NCI-H1105 (cell line): ENCODE results near the gene LCN6.
"Not testable (repeated sequence)": the region's sequence is repeated elsewhere in the genome, so short reads cannot be mapped to it uniquely, and the experiment has no call there.

Source experiments
- DNase-seq: peaks from one replicate; lab custom pipeline; 2025; lab: John Stamatoyannopoulos, UW

LCN6 gene

GRCh38 chr9:136724772-136725171 lies 23.6 kb downstream of the LCN6 start:
- no peak for DNase-seq

DNA sequence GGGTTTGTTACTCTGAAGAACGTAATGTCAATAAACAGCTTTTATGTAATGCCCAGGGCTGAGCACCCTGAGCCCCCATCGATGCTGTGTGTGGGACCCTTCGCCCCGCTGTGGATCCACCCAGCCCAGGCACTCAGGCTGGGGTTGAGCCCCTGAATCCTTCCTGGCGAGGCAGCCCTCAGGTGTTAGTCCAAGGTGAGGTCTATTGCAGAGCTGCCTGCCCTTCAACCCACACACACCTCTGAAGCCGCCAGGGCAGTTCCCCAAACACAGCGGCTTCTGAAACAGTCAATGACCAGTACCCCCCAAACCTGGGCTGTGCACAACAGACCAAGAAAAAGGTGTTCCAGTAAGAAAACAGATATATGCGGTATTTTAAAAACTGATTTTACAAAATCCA lies 24.3 kb downstream of the LCN6 start:
- no peak for DNase-seq

DNA sequence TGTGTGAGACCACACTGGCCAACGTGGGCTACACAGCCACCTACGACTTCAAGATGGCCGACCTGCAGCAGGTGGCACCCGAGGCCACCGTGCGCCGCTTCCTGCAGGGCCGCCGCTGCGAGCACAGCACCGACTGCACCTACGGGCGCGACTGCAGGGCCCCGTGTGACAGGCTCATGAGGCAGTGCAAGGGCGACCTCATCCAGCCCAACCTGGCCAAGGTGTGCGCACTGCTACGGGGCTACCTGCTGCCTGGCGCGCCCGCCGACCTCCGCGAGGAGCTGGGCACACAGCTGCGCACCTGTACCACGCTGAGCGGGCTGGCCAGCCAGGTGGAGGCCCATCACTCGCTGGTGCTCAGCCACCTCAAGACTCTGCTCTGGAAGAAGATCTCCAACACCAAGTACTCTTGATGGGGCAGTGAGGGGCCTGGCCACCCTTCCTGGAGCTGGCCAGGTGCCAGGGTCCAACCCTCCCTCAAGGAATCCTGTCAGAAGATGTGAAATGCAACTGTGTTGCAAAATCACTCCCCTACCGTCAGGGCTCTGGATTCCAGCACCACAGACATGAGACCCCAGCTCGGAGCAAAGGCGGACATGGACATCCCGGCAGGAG lies 24.9 kb downstream of the LCN6 start:
- no peak for DNase-seq

DNA sequence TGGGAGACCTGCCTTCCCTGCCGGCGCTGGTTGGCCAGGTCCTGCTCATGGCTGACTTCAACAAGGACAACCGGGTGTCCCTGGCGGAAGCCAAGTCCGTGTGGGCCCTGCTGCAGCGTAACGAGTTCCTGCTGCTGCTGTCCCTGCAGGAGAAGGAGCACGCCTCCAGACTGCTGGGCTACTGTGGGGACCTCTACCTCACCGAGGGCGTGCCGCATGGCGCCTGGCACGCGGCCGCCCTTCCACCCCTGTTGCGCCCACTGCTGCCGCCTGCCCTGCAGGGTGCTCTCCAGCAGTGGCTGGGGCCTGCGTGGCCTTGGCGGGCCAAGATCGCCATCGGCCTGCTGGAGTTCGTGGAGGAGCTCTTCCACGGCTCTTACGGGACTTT lies 25.4 kb downstream of the LCN6 start:
- DNase-seq, result no peak

GRCh38 chr9:136722093-136722968 lies 26.0 kb downstream of the LCN6 start:
- DNase-seq, result no peak

DNA sequence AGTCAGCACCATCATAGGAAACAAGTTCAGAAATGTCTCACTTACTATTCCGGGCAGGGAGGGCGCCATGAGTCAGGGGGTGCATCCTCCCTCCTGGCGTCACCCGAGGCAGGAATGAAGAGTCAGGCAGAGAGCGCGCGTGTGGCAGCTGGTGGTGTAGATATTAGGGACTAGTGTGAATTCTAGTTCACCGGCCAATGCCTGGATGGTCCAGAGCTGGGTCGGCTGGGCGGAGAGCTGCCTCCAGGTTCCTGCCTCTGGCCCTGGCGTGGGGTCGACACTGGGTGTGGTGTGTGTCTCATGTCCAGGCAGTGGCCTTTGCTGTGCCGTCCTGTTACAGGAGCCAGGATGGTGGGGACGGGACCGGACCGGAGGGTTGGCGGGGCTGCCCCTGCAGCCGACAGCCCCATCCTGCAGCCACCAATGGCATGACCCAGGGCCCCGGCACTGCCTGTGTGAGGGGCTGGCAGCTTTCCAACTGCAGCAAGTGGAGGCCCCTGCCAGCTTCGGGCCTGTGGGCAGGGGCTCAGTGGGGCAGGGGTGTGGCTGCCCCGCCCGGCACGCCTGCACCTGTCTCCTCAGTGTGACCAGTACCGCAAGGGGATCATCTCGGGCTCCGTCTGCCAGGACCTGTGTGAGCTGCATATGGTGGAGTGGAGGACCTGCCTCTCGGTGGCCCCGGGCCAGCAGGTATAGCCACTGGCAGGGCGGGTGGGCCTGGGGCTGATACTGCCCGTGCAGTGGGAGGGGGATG lies 26.8 kb downstream of the LCN6 start:
- no peak for DNase-seq

- DNase-seq, result no peak
Measured at GRCh38 chr9:136720898-136721338, 27.4 kb downstream of the LCN6 start.

- DNase-seq, result no peak
Measured at GRCh38 chr9:136720251-136720897, 28.0 kb downstream of the LCN6 start.

GRCh38 chr9:136719195-136719880 lies 29.0 kb downstream of the LCN6 start:
- DNase-seq, result no peak

DNA sequence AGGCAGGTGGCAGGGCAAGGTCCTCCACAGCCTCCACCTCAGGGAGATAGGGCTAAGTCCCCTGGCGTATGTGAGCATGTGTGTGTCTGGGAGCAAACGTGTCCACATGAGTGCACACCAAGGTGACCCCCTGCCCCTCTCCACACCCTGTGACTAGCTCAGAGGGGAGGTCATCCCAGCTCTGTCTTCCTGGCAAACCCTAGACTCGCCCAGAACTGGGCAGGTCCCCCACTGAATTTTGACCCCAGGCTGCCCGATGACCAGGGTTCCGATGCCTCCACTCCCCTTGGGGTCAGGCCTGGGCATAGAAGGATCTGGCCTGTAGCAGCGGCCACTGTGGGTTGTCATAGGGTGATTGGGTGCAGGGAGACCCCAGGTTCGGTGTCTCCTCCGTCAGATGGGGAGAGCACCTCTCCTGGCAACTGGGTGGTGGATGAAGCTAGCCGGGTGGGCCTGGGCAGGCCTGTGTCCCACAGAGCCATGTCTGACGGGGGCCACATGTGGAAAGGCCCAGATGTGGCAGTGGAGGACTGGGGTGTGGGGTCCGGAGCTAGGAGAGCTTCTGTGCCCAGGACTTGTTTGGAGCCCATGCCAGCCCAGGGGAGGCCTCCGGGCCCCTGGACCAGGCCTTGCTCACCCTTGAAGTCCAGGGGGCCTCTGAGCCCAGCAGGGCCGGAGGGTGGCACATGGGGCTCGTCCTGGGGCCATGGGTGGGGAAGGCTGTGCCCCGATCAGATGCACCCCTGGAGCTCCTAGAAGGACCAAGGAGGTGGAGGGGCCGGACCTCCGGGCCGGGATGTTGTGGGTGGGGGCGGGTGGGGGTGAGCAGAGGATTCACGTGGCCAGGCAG lies 29.8 kb downstream of the LCN6 start:
- DNase-seq, result no peak

- no peak for DNase-seq
Measured at GRCh38 chr9:136717399-136717798, 30.9 kb downstream of the LCN6 start.

DNA sequence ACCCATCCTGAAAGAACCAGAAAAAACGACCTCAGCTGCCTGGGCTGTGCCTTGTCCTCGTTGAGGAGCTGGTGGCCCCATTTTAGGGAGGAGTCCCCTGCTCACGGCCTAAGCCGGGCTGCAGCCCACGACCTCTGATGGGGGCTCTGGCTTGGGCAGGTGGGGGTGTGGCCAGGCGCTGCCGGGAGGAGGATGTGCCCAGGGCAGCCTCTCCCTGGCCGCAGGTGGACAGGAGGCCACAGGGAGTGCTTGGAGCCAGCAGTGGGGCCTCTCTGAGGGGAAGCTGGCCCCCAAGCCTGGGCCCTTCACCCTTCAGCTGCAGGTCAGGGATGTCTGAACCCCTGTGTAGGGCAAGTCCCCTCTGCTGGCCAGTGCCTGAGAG lies 33.4 kb downstream of the LCN6 start:
- DNase-seq, result no peak

DNA sequence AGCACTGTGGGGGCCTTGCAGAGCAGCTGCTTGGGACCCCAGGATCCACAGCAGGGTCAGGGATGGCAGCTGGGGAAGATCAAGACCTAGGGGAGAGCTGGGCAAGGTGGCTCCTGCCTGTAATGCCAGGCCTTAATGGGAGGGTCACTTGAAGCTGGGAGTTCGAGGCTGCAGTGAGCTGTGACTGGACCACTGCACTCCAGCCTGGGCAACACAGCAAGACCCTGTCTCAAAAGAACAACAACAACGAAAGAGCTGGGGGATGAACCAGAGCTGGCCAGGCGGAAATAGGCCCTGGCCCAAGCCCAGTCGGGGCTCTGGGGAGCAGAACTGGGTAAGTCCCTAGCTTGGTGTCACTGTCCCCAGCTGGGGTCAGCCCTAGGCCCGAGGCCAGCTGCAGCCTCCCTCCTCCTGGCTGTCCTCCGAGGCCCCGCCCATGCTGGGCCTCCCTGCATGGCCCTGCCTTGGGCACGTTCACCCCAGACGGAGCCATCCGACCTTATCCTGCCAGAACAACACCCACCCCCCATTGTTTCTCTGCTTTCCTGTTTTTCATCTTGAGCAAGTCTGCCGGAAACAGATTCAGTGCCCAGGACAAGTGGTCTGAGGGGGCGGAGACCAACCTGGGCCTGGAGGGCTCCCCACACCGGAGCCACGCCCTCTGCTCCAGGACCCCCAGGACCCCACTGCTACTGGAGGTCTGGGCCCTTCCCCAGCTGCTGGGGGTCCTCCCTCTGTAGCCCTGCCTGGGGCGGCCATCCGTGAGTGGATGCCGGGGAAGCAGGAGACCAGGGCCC lies 34.0 kb downstream of the LCN6 start:
- DNase-seq, result no peak

- peak; percentile 35 for DNase-seq
Measured at GRCh38 chr9:136713550-136713949, 34.8 kb downstream of the LCN6 start.

DNA sequence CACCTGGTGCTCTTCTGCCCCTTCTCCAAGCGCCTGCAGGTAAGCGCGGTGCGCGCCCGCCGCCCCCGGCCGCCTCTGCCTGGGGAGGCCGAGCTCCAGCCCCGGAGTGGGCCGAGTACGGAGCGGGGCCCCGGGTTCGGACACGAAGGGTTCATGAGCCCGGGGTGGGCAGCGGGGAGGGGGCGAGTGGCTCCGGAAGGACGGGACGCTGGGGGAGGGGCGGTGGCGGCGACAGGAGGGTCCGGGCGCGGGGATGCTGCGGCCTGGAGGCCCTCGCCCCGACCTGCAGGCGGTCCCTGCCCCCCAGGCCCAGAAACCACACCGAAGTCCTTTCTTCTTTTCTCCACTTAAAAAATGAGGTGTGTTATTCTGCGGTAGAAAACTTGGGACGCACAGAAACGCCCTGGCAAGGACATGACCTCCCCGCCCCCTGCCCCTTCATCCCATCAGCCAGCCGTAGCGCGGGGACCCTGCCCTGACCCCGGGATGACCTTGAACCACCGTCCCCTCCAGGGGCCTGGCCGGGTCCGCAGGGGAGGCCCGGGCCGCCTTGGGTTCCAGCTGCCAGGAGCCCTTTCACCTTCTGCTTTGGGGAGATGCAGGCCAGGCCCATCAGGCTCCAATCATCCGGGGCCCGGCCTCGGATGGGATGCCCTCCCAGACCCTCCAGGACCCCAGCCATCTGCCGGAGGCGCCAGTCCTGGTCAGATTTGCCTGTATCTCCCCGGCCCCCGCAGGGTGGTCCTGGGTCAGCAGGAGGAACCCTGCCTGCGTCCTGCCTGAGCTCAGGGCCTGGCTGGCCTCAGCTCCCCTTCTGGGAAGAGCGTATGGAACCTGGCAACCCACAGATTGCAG lies 35.4 kb downstream of the LCN6 start:
- DNase-seq, result no peak

DNA sequence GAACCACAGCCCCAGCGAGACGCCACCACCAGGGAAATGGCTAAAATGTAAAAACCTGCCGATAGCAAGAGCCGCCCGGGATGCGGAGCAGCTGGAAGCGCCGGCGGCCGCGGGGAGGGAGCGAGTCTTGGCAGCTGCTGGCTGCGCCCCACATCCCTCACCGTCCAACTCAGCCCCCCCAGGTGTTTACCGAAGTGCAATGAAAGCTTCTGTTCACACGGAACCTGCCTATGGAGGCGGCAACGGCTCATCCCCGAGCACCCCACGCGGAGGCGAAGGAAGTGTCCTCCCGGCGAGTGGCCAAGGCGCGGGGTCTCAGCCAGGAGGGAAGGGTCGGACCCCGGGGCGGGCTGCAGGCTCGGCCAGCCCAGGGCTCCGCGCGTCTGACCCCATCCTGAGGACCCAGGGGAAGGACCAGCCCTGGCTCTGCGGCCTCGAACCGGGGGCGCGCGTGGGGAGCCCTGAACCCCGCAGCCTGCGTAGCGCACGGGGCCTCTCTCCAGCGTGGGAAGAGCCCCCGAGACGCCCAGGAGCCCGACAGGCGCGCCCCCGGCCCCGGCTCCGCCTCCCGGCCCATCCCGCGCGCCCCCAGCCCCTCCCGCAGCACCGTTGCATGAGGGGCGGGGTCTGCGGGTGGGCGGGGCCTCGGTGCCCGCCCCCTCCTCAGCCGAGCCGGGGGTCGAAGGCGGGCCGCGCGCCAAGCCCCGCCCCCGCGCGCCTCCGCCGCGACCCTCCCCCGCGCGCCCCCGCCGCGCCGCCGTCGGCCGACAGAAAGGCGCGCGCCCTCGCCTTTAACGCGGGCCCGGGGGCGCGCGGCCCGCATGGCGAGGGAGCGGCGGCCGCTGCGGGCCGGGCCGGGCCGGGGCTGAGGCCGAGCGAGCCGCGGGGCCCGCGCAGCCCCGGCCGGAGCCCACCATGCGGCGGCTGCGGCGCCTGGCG lies 36.3 kb downstream of the LCN6 start, which contains the start of gene DIPK1B:
Gene DIPK1B (plus strand): TSS at position 822 of the 939 bp plus-strand sequence. CDS start 94 bp downstream, at position 916.
- DNase-seq, result peak; percentile 60

DNA sequence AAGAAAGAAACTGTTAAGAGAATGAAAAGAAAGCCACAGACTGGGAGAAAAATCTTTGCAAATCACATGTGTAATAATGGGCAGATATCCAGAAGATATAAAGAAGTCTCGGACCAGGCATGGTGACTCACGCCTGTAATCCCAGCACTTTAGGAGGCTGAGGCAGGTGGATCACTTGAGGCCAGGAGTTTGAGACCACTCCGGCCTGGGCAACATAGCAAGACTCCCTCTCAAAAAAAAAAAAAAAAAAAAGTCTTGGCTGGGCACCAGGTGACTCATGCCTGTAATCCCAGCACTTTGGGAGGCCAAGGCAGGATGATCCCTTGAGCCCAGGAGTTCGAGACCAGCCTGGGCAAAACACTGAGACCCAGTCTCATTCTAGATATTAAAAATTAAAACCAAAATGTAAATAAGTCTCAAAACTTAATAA lies 37.1 kb downstream of the LCN6 start:
- DNase-seq, result not testable (repeated sequence)

DNA sequence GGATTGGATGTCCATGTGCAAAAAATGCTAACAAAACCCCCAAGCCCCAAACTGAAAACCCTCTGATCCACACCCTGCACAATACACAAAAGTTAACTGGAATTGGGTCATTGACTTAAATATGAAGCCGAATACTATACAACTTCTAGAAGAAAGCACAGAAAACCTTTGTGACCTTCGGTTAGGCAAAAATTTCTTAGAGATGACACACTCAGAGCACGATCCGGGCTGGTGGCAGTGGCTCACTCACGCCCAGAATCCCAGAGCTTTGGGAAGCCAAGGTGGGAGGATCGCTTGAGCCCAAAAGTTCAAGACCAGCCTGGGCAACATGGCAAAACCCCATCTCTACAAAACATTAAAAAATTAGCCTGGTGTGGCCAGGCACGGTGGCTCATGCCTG lies 37.8 kb downstream of the LCN6 start:
- DNase-seq, result no peak
